Measurements from ENCODE around the gene SOX4.

- TF ChIP-seq CTCF (IDR thresholded peaks at IDR 0.05): no peak
- TF ChIP-seq POLR2A (IDR thresholded peaks at IDR 0.05): peak in 1 of 2 donors; percentile 93
Observed at GRCh38 chr6:21593412-21593926, at the start of gene SOX4.
